ENCODE data around the gene IL2.

The IL2 gene

DNA sequence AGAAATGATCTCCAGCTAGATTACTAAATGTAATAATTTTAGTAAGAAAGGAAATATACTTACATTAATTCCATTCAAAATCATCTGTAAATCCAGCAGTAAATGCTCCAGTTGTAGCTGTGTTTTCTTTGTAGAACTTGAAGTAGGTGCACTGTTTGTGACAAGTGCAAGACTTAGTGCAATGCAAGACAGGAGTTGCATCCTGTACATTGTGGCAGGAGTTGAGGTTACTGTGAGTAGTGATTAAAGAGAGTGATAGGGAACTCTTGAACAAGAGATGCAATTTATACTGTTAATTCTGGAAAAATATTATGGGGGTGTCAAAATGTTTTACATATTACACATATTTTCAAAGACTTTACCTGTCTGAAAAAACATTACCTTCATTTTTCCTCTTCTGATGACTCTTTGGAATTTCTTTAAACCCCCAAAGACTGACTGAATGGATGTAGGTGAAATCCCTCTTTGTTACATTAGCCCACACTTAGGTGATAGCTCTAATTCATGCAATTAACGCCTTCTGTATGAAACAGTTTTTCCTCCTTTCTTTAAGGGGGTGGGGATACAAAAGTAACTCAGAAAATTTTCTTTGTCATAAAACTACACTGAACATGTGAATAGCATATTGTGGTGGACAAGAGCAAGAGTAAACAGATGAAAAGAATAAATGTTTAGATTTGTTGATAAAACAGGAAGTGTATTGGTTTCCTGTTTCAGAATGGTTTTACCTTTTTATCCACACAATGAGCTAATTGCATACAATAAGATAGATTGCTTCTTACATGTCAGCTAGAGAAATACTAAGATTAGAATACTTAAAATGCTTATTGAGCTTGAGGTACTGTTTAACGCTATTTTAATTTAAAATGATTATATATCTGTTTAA lies at the start of gene IL2:
Gene IL2 (minus strand): TSS at position 495 of the 886 bp plus-strand sequence. CDS start 285 bp downstream, at position 210.
- peak; percentile 16 for DNase-seq

DNA sequence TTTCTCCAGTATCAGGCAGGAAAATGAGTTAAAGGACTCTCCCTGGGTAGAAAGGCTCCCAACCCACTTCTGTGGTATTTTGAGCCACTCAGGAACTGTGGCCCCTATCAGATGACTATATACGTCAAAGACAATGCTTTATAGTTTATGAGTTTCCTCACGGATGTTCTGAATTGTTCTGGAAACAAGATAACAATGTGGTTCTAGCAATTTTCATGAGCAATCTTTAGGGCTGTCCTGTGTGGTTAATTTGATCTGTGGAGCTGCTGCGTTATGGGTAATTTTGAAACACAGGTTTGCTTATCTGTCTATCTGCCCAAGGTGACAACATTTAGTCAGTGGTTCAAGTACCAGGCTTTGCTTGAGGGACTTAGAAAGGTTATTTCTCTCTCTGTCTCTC lies 46.7 kb upstream of the IL2 start:
- peak; percentile 78 for DNase-seq

DNA sequence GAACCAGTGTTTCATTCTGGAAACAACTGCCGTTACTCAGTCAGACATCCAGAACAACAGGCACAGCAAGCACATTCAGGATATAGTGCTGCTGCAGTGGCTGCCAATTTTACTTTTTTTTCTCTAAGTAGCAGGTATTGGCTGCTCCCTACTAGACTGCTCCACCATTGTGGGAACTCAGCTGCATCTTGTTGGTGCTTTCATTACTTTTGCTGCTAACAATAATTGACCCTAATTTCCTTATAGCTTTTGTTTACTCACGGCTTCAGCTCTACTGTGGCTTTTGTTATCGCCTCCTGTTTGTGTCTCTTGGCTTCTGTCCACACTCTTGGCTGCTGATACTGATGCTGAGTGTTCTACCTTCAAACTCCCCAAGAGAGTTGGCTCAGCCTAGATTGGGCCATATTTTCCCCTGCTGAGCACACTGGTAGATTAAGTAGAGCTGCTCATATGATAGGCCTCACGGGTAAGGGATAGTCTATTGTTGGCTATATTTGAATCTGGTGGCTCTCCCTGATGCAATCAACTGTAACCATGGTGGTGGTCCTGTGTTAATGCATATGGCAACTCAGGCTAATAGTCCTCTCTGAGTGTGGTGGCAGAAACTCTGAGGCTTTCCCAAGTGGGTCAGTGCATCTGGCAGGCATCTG lies 44.5 kb upstream of the IL2 start:
- DNase-seq: peak; percentile 87

DNA sequence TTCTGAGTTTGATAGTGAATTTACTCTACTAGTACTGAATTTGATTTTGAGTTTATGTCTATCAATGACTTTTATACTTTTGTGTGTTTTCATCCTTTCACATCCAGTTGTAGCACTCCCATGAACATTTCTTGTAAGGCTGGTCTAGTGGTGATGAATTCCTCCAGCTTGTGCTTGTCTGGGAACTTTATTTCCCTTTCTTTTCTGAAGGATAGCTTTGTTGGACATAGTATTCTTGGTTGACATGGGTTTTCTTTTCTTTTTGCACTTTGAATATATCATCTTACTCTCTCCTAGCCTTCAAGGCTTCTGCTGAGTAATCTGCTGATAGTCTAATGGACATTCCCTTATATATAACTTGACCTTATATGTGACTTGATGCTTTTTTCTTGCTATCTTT lies 32.5 kb upstream of the IL2 start:
- peak; percentile 52 for DNase-seq

DNA sequence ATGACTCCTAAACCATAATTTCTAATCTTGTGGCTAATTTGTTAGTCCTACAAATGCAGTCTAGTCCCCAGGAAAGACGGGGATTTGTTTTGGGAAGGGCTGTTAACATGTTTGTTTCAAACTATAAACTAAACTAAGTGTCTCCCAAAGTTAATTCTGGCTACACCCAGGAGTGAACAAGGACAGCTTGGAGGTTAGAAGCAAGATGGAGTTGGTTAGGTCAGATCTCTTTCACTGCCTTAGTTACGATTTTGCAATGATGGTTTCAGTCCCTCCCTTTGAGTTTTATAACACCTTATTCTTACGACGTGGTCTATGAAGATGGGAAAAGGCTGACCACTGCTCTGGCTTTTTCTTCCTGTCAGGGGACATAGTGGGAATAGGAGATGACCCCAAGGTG lies 27.0 kb upstream of the IL2 start:
- no peak for DNase-seq

DNA sequence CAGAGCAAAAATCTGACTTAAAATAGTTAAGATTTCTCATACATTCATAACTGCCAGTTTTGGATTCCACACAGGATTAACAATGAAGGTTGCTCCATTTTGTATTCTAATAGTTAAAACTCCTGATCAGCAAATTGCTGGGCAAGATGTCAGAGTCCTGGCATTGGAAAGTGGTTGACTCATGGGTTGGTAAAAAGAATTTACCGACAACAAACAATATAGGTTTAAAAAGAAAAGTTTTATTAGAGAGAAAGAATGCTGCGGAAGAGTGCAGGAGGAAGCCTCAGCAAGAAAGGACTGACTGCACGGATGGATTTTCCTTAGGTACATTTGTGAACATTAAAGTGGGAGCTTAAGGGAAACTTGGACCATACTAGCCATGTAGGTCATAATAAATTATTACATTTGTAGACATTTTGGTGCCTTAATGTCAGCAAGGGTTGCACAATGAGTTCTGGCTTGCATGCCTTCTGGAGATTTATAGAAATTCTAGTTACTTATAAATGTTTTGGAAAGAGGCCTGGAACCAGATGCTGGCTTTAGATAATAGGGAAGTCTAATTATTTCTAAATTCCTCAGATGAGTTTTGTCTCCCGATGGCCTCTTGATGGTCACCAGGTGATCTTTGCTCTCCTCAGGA lies 25.4 kb upstream of the IL2 start:
- peak; percentile 53 for DNase-seq

DNA sequence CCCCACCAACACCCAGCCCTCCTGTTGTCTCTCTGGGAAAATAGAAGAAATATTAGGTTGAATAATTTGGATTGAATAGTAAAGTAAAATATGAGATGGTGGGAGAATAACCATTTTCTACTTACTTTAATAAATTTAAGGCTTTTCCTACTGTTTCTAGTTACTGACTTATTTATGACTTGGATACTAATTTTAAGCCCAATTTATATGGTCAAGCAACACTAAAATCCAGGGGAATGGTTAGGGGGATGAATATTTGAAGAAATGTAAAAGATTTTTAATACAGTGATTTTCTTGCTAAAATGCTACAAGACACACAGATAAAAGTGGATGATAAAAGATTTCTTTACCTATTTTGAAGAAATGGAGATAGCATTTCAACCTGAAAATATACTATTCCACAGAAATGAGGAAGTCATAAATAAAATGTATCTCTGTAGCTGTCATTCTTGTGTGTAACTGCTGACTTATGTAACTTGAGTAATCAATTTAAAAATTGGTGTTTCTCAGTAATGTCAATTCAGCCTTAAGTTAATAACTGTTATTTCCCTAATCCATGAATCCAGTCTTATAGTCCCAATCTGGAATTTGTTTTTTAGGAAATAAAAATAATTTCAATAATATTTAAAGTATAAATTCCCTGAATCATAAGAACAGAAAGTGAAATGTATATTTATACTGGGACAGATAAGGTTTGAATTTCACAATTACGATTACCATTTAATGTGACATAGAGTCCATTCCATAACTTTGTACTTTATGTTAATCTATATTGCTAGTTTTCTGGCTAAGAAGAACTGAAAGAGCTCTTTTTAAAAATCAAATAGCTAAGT lies 24.3 kb upstream of the IL2 start:
- DNase-seq: peak; percentile 87

DNA sequence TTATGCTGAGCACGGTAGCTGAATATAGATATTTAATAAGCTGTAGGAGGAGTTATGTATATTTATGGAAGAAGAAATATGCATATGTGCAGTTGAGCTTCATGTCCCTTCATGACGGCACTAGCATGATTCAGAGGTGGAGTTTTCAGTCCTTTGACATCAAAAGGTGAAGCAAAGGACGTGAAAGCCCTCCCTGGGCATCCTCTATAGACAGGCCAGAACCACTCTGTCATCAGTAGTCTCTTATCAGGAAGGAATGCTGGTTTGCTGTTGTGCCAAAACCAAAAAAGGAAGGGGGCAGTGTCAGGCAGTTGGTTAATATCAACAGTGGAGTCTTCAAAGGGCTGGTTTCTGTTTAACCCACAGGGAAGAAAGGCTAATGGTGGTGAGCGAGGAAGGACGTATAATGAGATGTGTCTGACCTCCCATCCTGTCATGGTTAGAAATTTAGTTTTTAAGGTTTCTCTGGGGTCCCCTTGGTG lies 23.5 kb upstream of the IL2 start:
- DNase-seq: peak; percentile 93

DNA sequence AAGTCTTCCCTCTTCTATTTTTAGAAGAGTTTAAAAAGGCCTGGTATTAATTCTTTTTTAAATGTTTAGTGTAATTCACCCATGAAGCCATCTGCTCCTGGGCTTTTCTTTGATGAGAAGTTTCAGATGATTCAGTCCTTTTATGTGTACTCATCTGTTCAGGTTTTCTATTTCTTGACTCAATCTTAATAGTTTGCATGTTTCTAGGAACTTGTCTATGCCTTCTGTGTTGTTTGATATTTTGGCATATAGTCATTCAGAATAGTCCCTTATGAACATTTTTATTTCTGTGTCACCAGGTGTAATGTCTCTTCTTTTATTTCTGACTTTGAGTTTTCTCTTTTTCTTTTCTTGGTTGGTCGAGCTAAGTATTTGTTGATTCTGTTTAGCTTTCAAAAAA lies 20.2 kb upstream of the IL2 start:
- no peak for DNase-seq

DNA sequence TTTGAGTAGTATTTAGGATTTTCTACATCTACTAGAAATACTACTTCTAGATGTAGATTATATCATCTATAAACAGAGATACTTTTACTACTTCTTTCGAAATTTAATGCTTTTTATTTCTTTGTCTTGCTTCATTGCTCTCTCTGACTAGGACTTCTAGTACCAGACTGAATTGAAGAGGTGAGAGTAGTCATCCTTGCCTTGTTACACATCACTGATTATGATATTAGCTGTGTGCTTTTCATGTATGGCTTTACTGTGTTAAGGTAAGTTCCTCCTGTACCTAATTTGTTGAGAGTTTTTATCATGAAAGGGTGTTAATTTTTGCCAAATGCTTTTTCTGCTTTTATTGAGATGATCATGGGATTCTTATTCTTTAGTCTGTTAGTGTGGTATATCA lies 19.6 kb upstream of the IL2 start:
- no peak for DNase-seq

DNA sequence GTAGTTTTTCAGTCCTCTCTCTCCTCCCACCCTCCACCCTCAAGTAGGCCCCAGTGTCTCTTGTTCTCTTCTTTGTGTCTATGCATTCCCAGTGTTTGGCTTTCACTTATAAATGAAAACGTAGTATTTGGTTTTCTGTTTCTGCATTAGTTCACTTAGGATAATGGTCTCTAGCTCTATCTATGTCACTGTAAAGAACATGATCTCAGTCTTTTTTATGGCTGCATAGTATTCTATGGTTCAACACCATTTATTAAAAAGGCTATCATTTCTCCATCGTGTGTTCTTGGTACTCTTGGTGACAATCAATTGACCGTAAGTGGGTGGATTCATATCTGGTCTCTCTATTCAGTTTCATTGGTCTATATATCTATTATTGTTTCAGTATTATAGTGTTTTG lies 18.7 kb upstream of the IL2 start:
- DNase-seq: no peak

DNA sequence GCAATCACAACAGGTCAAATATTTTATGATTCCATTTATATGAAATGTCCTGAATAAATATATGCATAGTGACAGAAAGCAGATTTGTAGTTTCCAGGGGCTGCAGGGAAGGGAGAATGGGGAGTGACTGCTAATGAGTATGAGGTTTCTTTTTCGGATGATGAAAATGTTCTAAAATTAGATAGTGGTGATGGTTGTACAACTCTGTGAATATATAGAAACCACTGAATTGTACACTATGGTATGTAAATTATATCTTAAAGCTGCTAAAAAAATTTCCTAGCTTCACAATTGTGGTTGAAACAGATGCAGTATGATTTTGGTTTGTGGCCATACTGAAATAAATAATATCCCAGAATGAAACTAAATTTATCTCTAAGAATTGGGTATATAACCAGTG lies 12.9 kb upstream of the IL2 start:
- no peak for DNase-seq

DNA sequence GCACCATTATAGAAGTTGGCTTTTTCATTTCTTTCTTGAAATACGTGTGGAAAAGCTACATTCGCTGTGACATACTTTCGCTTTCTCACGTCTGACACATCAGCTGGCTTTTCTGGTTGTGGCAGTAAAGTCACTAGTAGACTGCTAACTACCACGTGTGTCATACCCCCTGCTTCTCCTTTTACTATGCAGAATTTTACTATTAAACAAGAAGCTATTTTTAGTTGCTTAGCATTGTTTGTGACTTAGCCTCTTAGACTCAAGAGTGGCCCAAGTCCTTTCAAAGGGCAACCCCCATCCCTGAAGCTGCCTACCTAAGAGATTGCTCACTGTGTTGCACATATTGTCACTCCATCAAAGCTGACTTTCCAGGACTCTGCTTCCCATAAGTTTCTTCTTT lies 2.1 kb upstream of the IL2 start:
- DNase-seq: peak; percentile 85

DNA sequence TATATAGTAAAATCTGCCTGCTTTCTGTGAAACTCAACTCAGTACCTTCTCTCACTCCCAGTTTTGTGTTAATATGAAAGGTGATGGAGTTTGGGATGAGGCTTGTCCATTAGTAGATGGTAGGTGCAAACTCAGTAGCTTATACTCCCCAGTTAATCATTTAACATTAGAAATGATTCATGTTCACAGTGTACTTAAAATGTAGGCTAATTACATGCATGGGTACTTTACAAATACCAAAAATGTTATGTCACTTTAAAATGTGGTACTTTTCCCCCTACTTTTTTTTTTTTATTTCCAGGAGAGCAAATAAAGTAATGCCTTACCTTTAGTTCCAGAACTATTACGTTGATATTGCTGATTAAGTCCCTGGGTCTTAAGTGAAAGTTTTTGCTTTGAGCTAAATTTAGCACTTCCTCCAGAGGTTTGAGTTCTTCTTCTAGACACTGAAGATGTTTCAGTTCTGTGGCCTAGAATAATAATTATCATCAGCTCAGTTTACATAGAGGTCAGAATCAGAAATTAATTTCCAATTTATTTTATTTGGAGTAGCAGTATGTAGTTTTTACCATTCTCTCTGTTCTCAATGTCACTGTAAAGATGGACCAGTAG lies 3.0 kb downstream of the IL2 start:
- no peak for DNase-seq

DNA sequence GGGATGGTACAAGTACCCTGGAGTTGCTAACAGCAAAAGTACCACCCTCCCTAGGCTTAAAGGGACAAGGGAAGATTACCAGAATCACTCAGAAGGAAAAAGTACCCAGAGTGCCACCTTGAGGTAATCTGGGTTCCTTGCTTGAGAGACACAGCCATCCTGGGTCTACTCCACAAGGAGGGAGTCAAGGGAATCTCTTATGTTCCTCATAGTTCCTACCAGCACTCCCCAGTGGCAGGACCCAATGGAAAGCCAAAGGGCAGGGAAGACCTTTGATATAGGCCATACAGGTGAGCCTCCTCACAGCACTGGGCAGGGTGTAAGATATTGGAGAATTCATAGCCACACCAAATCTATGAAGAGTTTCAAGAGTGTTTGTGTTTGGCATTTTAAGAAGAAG lies 5.7 kb downstream of the IL2 start:
- peak; percentile 78 for DNase-seq

DNA sequence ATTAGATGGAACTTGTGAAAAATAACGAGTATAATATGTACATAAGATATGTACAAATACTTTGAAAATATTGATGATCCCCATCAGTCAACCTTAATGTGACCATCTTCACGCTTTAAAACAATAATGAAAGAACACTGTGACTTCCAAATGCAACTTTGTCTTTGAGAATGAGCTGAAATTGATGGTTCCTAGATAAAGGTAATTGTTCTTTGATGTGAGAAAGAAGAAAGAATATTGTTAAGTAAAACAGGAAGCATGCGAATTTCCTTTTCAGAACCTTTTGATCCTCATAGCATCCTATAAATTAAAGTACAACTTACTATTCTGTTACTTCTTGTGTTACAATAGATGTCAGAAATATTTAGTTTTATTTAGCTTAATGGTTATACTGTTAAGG lies 22.2 kb downstream of the IL2 start:
- DNase-seq: no peak

DNA sequence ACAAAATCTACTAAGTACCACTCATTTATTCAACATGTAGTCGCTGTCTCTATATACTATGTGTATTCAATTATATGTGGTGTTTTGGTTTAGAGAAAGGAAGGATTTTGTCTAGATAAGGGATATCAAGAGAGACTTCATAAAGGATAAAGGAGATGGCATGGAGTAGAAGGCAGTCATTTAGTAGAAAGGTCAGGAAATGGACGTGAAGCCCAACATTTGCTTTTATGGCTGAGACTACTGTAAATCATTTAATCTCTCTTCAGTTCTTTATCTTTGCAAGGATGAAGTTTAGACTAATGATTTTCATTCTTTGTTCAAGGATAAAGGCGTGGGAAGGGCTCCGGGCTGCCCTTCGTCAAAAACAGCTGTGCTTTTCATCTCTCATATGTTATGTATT lies 25.2 kb downstream of the IL2 start:
- no peak for DNase-seq

DNA sequence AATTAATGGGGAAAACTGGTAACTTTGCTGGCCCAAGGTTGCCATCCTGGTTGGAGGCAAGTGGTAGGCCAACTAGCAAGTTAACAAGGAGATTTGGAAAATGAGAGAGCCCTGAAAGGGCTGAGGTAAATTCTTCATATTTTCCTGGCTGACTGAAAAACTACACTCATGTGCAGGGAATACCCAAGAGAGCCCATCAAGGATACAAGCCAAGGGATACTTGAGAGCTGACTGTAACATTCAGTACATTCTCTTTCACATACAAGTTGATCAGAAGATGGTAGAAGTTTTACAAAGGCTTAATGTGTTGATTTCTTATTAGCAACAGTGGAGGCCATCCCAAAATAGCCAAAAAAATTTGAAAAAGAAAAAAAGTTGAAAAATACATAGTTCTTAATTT lies 33.3 kb downstream of the IL2 start:
- DNase-seq: no peak

DNA sequence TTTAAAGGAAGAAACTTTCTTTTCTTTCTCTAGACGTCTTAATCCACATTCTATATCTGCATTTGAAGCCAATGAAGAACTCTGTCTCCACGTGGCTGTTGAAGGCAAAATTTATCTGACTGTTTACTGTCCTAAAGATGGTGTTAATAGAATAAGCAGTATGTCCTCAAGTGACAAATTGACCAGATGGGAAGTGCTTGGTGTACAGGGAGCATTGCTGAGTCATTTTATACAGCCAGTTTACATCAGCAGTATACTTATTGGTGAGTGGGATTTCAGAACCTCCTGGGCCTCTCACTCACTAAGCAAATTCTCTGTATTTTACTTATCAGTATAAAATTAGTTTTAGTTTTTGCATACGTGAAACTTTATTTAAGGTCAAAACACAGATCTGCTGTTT lies 44.0 kb downstream of the IL2 start:
- peak; percentile 77 for DNase-seq

DNA sequence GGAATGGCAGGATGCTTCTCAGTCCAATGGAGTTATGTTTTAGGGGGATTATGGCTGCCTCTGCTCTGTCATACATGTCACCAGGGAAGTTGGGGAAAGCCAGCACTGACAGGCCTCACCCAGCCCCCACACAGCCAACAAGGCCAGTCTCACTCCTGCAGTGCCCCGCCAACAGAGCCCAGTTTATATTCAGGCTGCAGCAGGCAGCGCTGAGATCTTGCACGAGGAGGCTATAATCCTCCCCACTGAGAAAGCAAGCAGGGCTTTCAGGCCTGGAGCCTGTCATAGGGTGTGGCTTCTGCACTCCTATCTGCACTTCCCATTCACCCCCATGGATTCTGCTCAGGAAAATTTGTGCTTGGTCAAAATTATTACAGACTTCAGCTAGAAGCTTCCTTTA lies 52.7 kb downstream of the IL2 start:
- DNase-seq: no peak
